ENCODE results near the gene ATP9A.

- no peak for TF ChIP-seq CTCF (IDR thresholded peaks at IDR 0.05; ENCODE audit: low read depth, low read length, poor library complexity, severe bottlenecking)
- no peak for TF ChIP-seq EZH2phosphoT487 (IDR thresholded peaks at IDR 0.05; ENCODE audit: borderline replicate concordance, low read length)
Observed at GRCh38 chr20:51668515-51668914, 99.7 kb downstream of the ATP9A start.

All from DOHH2 (cell line).